C4-2B (cell line): ENCODE results near the gene C17orf107.
"Not testable (repeated sequence)": the region's sequence is repeated elsewhere in the genome, so short reads cannot be mapped to it uniquely, and the experiment has no call there.

ENCODE experiments used
- H3K27ac ChIP-seq: fragments of 450-650 bp; 2 replicates; pipeline ENCODE4 v1.5.1; 2017
- CTCF ChIP-seq: fragments of 450-650 bp; conservative IDR thresholded peaks from 2 replicates; pipeline ENCODE4 v1.5.1; 2017; ENCODE audit warnings: mild to moderate bottlenecking
- ZFX ChIP-seq: fragments of 450-650 bp; IDR thresholded peaks from 2 replicates; pipeline ENCODE4 v1.6.1; 2017

C17orf107 gene

DNA sequence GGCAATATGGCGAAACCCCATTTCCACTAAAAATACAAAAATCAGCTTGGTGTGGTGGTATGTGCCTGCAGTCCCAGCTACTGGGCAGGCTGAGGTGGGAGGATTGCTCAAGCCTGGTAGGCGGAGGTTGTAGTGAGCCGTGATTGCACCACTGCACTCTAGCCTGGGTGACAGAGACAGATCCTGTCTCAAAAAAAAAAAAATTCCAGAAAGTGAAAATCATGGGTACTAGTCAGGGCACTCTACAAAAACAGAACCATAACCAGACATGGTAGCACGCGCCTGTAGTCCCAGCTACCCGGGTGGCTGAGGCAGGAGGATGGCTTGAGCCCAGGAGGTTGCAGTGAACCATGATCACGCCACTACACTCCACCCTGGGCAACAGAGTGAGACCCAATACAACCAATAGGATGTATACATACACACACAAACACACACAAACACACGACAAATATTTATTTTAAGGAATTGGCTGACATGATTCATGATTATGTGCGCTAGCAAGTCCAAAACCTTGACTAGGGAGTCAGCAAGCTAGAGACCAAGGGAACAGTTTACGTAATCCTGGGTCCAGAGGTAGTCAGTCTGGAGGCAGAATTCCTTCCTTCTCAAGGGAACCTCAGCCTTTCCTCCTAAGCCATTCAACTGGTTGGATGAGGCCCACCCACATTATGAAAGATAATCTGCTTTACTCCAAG lies 21.2 kb downstream of the C17orf107 start:
- TF ChIP-seq ZFX, result no peak
- no peak for TF ChIP-seq CTCF
- H3K27ac ChIP-seq, result no peak overlapping the region

GRCh38 chr17:4921320-4921719 lies 22.0 kb downstream of the C17orf107 start:
- TF ChIP-seq ZFX (no peak), CTCF (no peak)
- H3K27ac ChIP-seq, result no peak overlapping the region

- H3K27ac ChIP-seq, result not testable (repeated sequence)
Measured at GRCh38 chr17:4926577-4927335, 27.4 kb downstream of the C17orf107 start.

DNA sequence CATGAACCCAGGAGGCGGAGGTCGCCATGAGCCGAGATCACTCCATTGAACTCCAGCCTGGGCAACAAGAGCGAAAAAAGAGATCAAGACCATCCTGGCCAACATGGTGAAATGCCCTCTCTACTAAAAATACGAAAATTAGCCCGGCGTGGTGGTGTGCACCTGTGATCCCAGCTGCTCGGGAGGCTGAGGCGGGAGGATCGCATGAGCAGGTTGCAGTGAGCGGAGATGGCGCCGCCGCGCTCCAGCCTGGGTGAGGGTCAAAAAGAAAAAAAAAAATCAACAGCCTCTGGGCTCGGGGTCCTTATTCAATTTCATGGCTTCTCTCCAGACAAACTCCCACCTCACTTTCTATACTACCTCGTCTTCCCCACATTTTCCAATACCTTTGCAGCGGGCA lies 29.5 kb downstream of the C17orf107 start:
- TF ChIP-seq CTCF (no peak), ZFX (no peak)
- no peak overlapping the region for H3K27ac ChIP-seq

DNA sequence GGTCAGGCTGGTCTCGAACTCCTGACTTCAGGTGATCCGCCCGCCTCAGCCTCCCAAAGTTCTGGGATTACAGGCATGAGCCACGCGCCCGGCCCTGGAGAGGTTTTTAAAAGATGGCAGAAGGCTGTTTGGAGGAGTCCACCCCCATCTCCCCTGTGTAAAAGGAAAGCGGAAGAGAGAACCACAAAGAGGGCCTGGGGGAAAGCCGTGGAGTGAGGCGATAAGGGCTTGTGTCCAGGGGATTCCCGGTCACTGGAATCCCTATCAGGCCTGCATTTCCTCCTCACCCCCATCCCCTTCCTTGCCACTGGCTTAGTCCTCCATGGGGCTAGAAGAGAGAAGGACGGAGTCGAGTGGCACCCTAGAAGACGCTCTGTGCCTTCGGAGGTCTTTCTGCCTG lies 32.6 kb downstream of the C17orf107 start, which contains the start of gene GP1BA:
TSS of gene GP1BA (plus strand) at position 315 of the 400 bp plus-strand sequence. CDS start 328 bp downstream, outside the sequence.
- H3K27ac ChIP-seq, result no peak within 1 kb of the TSS
- no peak for TF ChIP-seq CTCF
- TF ChIP-seq ZFX, result no peak

GRCh38 chr17:4932756-4933155 lies 33.4 kb downstream of the C17orf107 start:
- no peak for TF ChIP-seq ZFX
- TF ChIP-seq CTCF, result no peak
- no peak overlapping the region for H3K27ac ChIP-seq

DNA sequence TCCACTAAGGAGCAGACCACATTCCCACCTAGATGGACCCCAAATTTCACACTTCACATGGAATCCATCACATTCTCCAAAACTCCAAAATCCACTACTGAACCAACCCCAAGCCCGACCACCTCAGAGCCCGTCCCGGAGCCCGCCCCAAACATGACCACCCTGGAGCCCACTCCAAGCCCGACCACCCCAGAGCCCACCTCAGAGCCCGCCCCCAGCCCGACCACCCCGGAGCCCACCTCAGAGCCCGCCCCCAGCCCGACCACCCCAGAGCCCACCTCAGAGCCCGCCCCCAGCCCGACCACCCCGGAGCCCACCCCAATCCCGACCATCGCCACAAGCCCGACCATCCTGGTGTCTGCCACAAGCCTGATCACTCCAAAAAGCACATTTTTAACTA lies 34.3 kb downstream of the C17orf107 start:
- no peak overlapping the region for H3K27ac ChIP-seq
- no peak for TF ChIP-seq ZFX
- no peak for TF ChIP-seq CTCF
